ENCODE measurements around the gene DRC1.

The DRC1 gene

GRCh38 chr2:26399771-26400376, 1.8 kb upstream of the DRC1 start:
- no peak for DNase-seq

GRCh38 chr2:26400723-26401122, 997 bp upstream of the DRC1 start:
- DNase-seq, result no peak

GRCh38 chr2:26407526-26407925, 5.8 kb downstream of the DRC1 start:
- DNase-seq, result peak in 1 of 58 donors; percentile 10

- DNase-seq, result no peak
These were observed 8.1 kb downstream of the DRC1 start for GRCh38 chr2:26409785-26410184.

- no peak for DNase-seq
These were observed 9.1 kb downstream of the DRC1 start for GRCh38 chr2:26410764-26411243.

- no peak for DNase-seq
These were observed 9.7 kb downstream of the DRC1 start for GRCh38 chr2:26411419-26411818.

GRCh38 chr2:26412091-26412673, 10.5 kb downstream of the DRC1 start:
- no peak for DNase-seq

- DNase-seq, result peak in 7 of 58 donors; percentile 4 to 61 (median 8)
These were observed 12.6 kb downstream of the DRC1 start for GRCh38 chr2:26414311-26414710.

GRCh38 chr2:26421961-26422360, 20.2 kb downstream of the DRC1 start:
- DNase-seq, result no peak

GRCh38 chr2:26422947-26423629, 21.4 kb downstream of the DRC1 start:
- DNase-seq, result no peak

GRCh38 chr2:26423750-26424149, 22.0 kb downstream of the DRC1 start:
- no peak for DNase-seq

- no peak for DNase-seq
These were observed 22.5 kb downstream of the DRC1 start for GRCh38 chr2:26424221-26424620.

GRCh38 chr2:26428846-26429245, 27.1 kb downstream of the DRC1 start:
- no peak for DNase-seq

GRCh38 chr2:26429779-26430578, 28.3 kb downstream of the DRC1 start:
- DNase-seq, result peak in 2 of 58 donors; percentile 2 to 8

GRCh38 chr2:26430826-26431225, 29.1 kb downstream of the DRC1 start:
- no peak for DNase-seq

- no peak for DNase-seq
These were observed 30.6 kb downstream of the DRC1 start for GRCh38 chr2:26432363-26432762.

- DNase-seq, result no peak
These were observed 31.1 kb downstream of the DRC1 start for GRCh38 chr2:26432859-26433258.

- DNase-seq, result no peak
These were observed 33.4 kb downstream of the DRC1 start for GRCh38 chr2:26435106-26435505.

GRCh38 chr2:26438526-26438925, 36.8 kb downstream of the DRC1 start:
- no peak for DNase-seq

- no peak for DNase-seq
These were observed 37.2 kb downstream of the DRC1 start for GRCh38 chr2:26438926-26439325.

GRCh38 chr2:26442301-26442700, 40.6 kb downstream of the DRC1 start:
- DNase-seq, result no peak

GRCh38 chr2:26442707-26443106, 41.0 kb downstream of the DRC1 start:
- DNase-seq, result no peak

All from anterior cingulate cortex (tissue), 58 donors.